Fibroblast of the aortic adventitia (primary cell): ENCODE measurements around the gene FBN2. TPM values are rescaled to one million over a fixed set of nuclear protein-coding genes. Genes with fewer than 3 reads are reported as not detected.
A peak's percentile ranks its signal among the peaks of the same experiment; 100 is the strongest.

Source experiments
- DNase-seq: peaks from one replicate; pipeline ENCODE4 v3.0.0-alpha.2; 2010; ENCODE audit warnings: low read depth
- H3K4me3 ChIP-seq: 2 replicates; pipeline ENCODE4 v1.5.1; 2011; ENCODE audit warnings: low read depth, mild to moderate bottlenecking, control low read depth, low read length, moderate library complexity
- CTCF ChIP-seq: IDR thresholded peaks from 2 replicates; pipeline ENCODE4 v1.5.1; 2011; ENCODE audit warnings: mild to moderate bottlenecking, low read length, control low read depth, inconsistent platforms; ENCODE audit not compliant: insufficient read depth
- small RNA-seq: library from RNA; depleted of rRNA; stranded (forward); fragments of <200 nt; gene quantifications from one replicate; pipeline ENCODE3, GENCODE V24; 2012
- total RNA-seq: library from RNA; depleted of rRNA; stranded (reverse); fragments of >200 nt; gene quantifications from 2 replicates; pipeline ENCODE4 v1.2.3, GENCODE V29; 2012; ENCODE audit warnings: low replicate concordance

The FBN2 gene
- total RNA-seq, 1 donor: 19.8 TPM

- no peak for TF ChIP-seq CTCF
- peak; percentile 58 for DNase-seq
- no peak overlapping the region for H3K4me3 ChIP-seq
Measured at GRCh38 chr5:128216860-128217531, 321.0 kb downstream of the FBN2 start.

- DNase-seq: no peak
- H3K4me3 ChIP-seq: no peak overlapping the region
- no peak for TF ChIP-seq CTCF
Measured at GRCh38 chr5:128216285-128216684, 321.8 kb downstream of the FBN2 start.

- no peak for TF ChIP-seq CTCF
- H3K4me3 ChIP-seq: no peak overlapping the region
- DNase-seq: no peak
Measured at GRCh38 chr5:128213833-128214232, 324.2 kb downstream of the FBN2 start.

- H3K4me3 ChIP-seq: no peak overlapping the region
- TF ChIP-seq CTCF: peak; percentile 73
- DNase-seq: peak; percentile 88
Measured at GRCh38 chr5:128213340-128213739, 324.7 kb downstream of the FBN2 start.

- no peak for DNase-seq
- H3K4me3 ChIP-seq: no peak overlapping the region
- no peak for TF ChIP-seq CTCF
Measured at GRCh38 chr5:128212191-128212806, 325.7 kb downstream of the FBN2 start.

- no peak for TF ChIP-seq CTCF
Measured at GRCh38 chr5:128208436-128208835, 329.6 kb downstream of the FBN2 start.

More at GRCh38 chr5:128208436-128208835, 329.6 kb downstream of the FBN2 start:
- DNase-seq: no peak
- H3K4me3 ChIP-seq: no peak overlapping the region

Small RNA genes within 50 kb of the gene (small RNA-seq; reads per million reads assigned to genes)
- not detected for gene RF00019
